ENCODE measurements around the gene PSMG3.

PSMG3 gene

GRCh38 chr7:1580422-1581030 is 10.7 kb upstream of the PSMG3 start:
- Histone ChIP-seq H3K79me1 (ENCODE audit: low read length) (no peaks in the 10 kb centered on the region), H3K4me3 (ENCODE audit: low read length) (no peak overlapping the region), H2BK15ac (replicated peaks; ENCODE audit: low read depth) (no peak overlapping the region), H3K9ac (ENCODE audit: low read length) (no peak overlapping the region), H3K4me1 (ENCODE audit: control insufficient read depth, low read depth, low read length) (no peaks in the 10 kb centered on the region), H3K56ac (ENCODE audit: low read length) (no peak overlapping the region), H3K23ac (ENCODE audit: low read length) (no peak overlapping the region), H2BK120ac (ENCODE audit: low read depth, low read length) (no peak overlapping the region), H2AK5ac (ENCODE audit: low read length) (no peak overlapping the region), H3K36me3 (ENCODE audit: control insufficient read depth, insufficient read depth, low read length) (no peaks in the 10 kb centered on the region), H3K27ac (ENCODE audit: low read depth, low read length) (no peak overlapping the region), H3K18ac (ENCODE audit: low read length) (no peak overlapping the region), H4K5ac (ENCODE audit: low read length) (no peak overlapping the region), H3K79me2 (ENCODE audit: control insufficient read depth, insufficient read depth, low read length) (no peaks in the 10 kb centered on the region), H2BK5ac (ENCODE audit: low read length) (no peak overlapping the region), H3K4ac (ENCODE audit: low read depth, low read length) (no peak overlapping the region), H4K8ac (ENCODE audit: low read depth, low read length) (no peak overlapping the region), H3K27me3 (ENCODE audit: insufficient read depth, low read length, poor library complexity) (no peaks in the 10 kb centered on the region), H3K4me2 (ENCODE audit: low read length) (no peak overlapping the region)
- DNase-seq = peak; percentile 45
- no CpG with 5 or more reads among the region's 19 CpGs for WGBS (ENCODE audit: extremely low coverage, insufficient coverage, low lambda C conversion rate)

GRCh38 chr7:1579481-1580421 is 9.9 kb upstream of the PSMG3 start:
- Histone ChIP-seq H3K56ac (ENCODE audit: low read length) (no peak overlapping the region), H2BK15ac (replicated peaks; ENCODE audit: low read depth) (no peak overlapping the region), H4K8ac (ENCODE audit: low read depth, low read length) (no peak overlapping the region), H4K5ac (ENCODE audit: low read length) (no peak overlapping the region), H2AK5ac (ENCODE audit: low read length) (no peak overlapping the region), H3K4me1 (ENCODE audit: control insufficient read depth, low read depth, low read length) (no peaks in the 10 kb centered on the region), H3K4me3 (ENCODE audit: low read length) (no peak overlapping the region), H3K4me2 (ENCODE audit: low read length) (no peak overlapping the region), H3K18ac (ENCODE audit: low read length) (no peak overlapping the region), H3K79me1 (ENCODE audit: low read length) (no peaks in the 10 kb centered on the region), H2BK120ac (ENCODE audit: low read depth, low read length) (no peak overlapping the region), H3K4ac (ENCODE audit: low read depth, low read length) (no peak overlapping the region), H3K36me3 (ENCODE audit: control insufficient read depth, insufficient read depth, low read length) (no peaks in the 10 kb centered on the region), H3K79me2 (ENCODE audit: control insufficient read depth, insufficient read depth, low read length) (no peaks in the 10 kb centered on the region), H3K27ac (ENCODE audit: low read depth, low read length) (no peak overlapping the region), H2BK5ac (ENCODE audit: low read length) (no peak overlapping the region), H3K9ac (ENCODE audit: low read length) (no peak overlapping the region), H3K27me3 (ENCODE audit: insufficient read depth, low read length, poor library complexity) (no peaks in the 10 kb centered on the region), H3K23ac (ENCODE audit: low read length) (no peak overlapping the region)
- DNase-seq = peak; percentile 87
- WGBS (ENCODE audit: extremely low coverage, insufficient coverage, low lambda C conversion rate) = no CpG with 5 or more reads among the region's 14 CpGs

- no peak overlapping the region for H2BK15ac ChIP-seq (replicated peaks; ENCODE audit: low read depth)
- H3K23ac ChIP-seq (ENCODE audit: low read length) = no peak overlapping the region
Observed at GRCh38 chr7:1578513-1578912, 8.7 kb upstream of the PSMG3 start.

GRCh38 chr7:1576521-1577253 is 6.9 kb upstream of the PSMG3 start:
- H3K4me3 ChIP-seq (ENCODE audit: low read length) = no peak overlapping the region

More at GRCh38 chr7:1578513-1578912, 8.7 kb upstream of the PSMG3 start:
- no peak overlapping the region for H3K4me2 ChIP-seq (ENCODE audit: low read length)
- H3K4ac ChIP-seq (ENCODE audit: low read depth, low read length) = no peak overlapping the region
- H3K79me2 ChIP-seq (ENCODE audit: control insufficient read depth, insufficient read depth, low read length) = no peaks in the 10 kb centered on the region
- no peak for DNase-seq
- H3K18ac ChIP-seq (ENCODE audit: low read length) = no peak overlapping the region
- no peak overlapping the region for H3K4me3 ChIP-seq (ENCODE audit: low read length)
- no peak overlapping the region for H4K5ac ChIP-seq (ENCODE audit: low read length)
- no peak overlapping the region for H2BK5ac ChIP-seq (ENCODE audit: low read length)
- no peak overlapping the region for H3K56ac ChIP-seq (ENCODE audit: low read length)
- WGBS (ENCODE audit: extremely low coverage, insufficient coverage, low lambda C conversion rate) = no CpG with 5 or more reads among the region's 6 CpGs
- H3K27ac ChIP-seq (ENCODE audit: low read depth, low read length) = no peak overlapping the region
- H3K4me1 ChIP-seq (ENCODE audit: control insufficient read depth, low read depth, low read length) = no peaks in the 10 kb centered on the region
- H3K27me3 ChIP-seq (ENCODE audit: insufficient read depth, low read length, poor library complexity) = no peaks in the 10 kb centered on the region
- no peak overlapping the region for H2BK120ac ChIP-seq (ENCODE audit: low read depth, low read length)
- H3K36me3 ChIP-seq (ENCODE audit: control insufficient read depth, insufficient read depth, low read length) = no peaks in the 10 kb centered on the region
- no peaks in the 10 kb centered on the region for H3K79me1 ChIP-seq (ENCODE audit: low read length)
- no peak overlapping the region for H2AK5ac ChIP-seq (ENCODE audit: low read length)
- H4K8ac ChIP-seq (ENCODE audit: low read depth, low read length) = no peak overlapping the region
- H3K9ac ChIP-seq (ENCODE audit: low read length) = no peak overlapping the region

GRCh38 chr7:1575809-1576208 is 6.0 kb upstream of the PSMG3 start:
- Histone ChIP-seq H3K18ac (ENCODE audit: low read length) (no peak overlapping the region), H3K4me1 (ENCODE audit: control insufficient read depth, low read depth, low read length) (no peaks in the 10 kb centered on the region), H3K36me3 (ENCODE audit: control insufficient read depth, insufficient read depth, low read length) (no peaks in the 10 kb centered on the region), H3K9ac (ENCODE audit: low read length) (no peak overlapping the region), H3K79me1 (ENCODE audit: low read length) (no peaks in the 10 kb centered on the region), H2BK120ac (ENCODE audit: low read depth, low read length) (no peak overlapping the region), H3K27ac (ENCODE audit: low read depth, low read length) (no peak overlapping the region), H3K4me3 (ENCODE audit: low read length) (no peak overlapping the region), H3K79me2 (ENCODE audit: control insufficient read depth, insufficient read depth, low read length) (no peaks in the 10 kb centered on the region), H4K8ac (ENCODE audit: low read depth, low read length) (no peak overlapping the region), H2BK15ac (replicated peaks; ENCODE audit: low read depth) (no peak overlapping the region), H3K4ac (ENCODE audit: low read depth, low read length) (no peak overlapping the region), H3K4me2 (ENCODE audit: low read length) (no peak overlapping the region), H2AK5ac (ENCODE audit: low read length) (no peak overlapping the region), H3K23ac (ENCODE audit: low read length) (no peak overlapping the region), H2BK5ac (ENCODE audit: low read length) (no peak overlapping the region), H3K27me3 (ENCODE audit: insufficient read depth, low read length, poor library complexity) (no peaks in the 10 kb centered on the region), H4K5ac (ENCODE audit: low read length) (no peak overlapping the region), H3K56ac (ENCODE audit: low read length) (no peak overlapping the region)
- DNase-seq = no peak
- WGBS (ENCODE audit: extremely low coverage, insufficient coverage, low lambda C conversion rate) = no CpG with 5 or more reads among the region's 7 CpGs

More at GRCh38 chr7:1576521-1577253, 6.9 kb upstream of the PSMG3 start:
- Histone ChIP-seq H3K18ac (ENCODE audit: low read length) (no peak overlapping the region), H3K79me1 (ENCODE audit: low read length) (no peaks in the 10 kb centered on the region), H2BK15ac (replicated peaks; ENCODE audit: low read depth) (no peak overlapping the region), H2BK5ac (ENCODE audit: low read length) (no peak overlapping the region), H4K5ac (ENCODE audit: low read length) (no peak overlapping the region), H3K79me2 (ENCODE audit: control insufficient read depth, insufficient read depth, low read length) (no peaks in the 10 kb centered on the region), H3K23ac (ENCODE audit: low read length) (no peak overlapping the region), H3K36me3 (ENCODE audit: control insufficient read depth, insufficient read depth, low read length) (no peaks in the 10 kb centered on the region), H3K27ac (ENCODE audit: low read depth, low read length) (no peak overlapping the region), H3K27me3 (ENCODE audit: insufficient read depth, low read length, poor library complexity) (no peaks in the 10 kb centered on the region), H3K9ac (ENCODE audit: low read length) (no peak overlapping the region), H3K4me1 (ENCODE audit: control insufficient read depth, low read depth, low read length) (no peaks in the 10 kb centered on the region), H4K8ac (ENCODE audit: low read depth, low read length) (no peak overlapping the region), H3K4ac (ENCODE audit: low read depth, low read length) (no peak overlapping the region), H3K4me2 (ENCODE audit: low read length) (no peak overlapping the region), H3K56ac (ENCODE audit: low read length) (no peak overlapping the region), H2BK120ac (ENCODE audit: low read depth, low read length) (no peak overlapping the region), H2AK5ac (ENCODE audit: low read length) (no peak overlapping the region)
- no CpG with 5 or more reads among the region's 15 CpGs for WGBS (ENCODE audit: extremely low coverage, insufficient coverage, low lambda C conversion rate)
- DNase-seq = peak; percentile 96

Data from mesendoderm (in vitro differentiated cells).